Mucosa of descending colon (tissue), 3 donors: ENCODE results near the gene EFNB2. TPM values are rescaled to one million over a fixed set of nuclear protein-coding genes. Genes with fewer than 3 reads are reported as not detected.
A peak's percentile ranks its signal among the peaks of the same experiment; 100 is the strongest.

Source experiments
- ATAC-seq: fragments of 200-7000 bp; cut with Tn5 transposase; one replicate; pipeline ENCODE4 v1.9.1; 2020; ENCODE audit warnings: mild to moderate bottlenecking, moderate library complexity
- DNase-seq, 3 donors: peaks; one replicate each; pipeline ENCODE4 v3.0.0-alpha.2; 2020
- H3K36me3 ChIP-seq: fragments of 200-600 bp; one replicate; pipeline ENCODE4 v1.8.0; 2021; ENCODE audit warnings: low read depth, mild to moderate bottlenecking
- H3K4me1 ChIP-seq: fragments of 200-600 bp; one replicate; pipeline ENCODE4 v1.8.0; 2021; ENCODE audit warnings: low read depth, mild to moderate bottlenecking
- H3K4me3 ChIP-seq: fragments of 200-600 bp; one replicate; pipeline ENCODE4 v1.8.0; 2021; ENCODE audit warnings: mild to moderate bottlenecking
- H3K9me3 ChIP-seq: fragments of 200-600 bp; one replicate; pipeline ENCODE4 v1.8.0; 2021; ENCODE audit warnings: mild to moderate bottlenecking
- intact Hi-C, 2 donors: fragments of 100-400 bp; cut with DNase I in 1 of 2; cut with micrococcal nuclease in 1 of 2; formaldehyde crosslinking; loops; one replicate each; pipeline versions ENCODE4 v1.11.0 to v1.11.1; 2022; cut with DNase I, micrococcal nuclease
- total RNA-seq, 3 donors: library from RNA; stranded (reverse); fragmentation: NEBNext Ultra II Directional in 2 of 3; extraction: Animal tissue kit (Norgen Biotek cat#: 25700) in 2 of 3; gene quantifications; one replicate each; pipeline versions ENCODE4 v1.2.1 to v1.2.4, GENCODE V29; 2021 to 2023
- TF ChIP-seq, protein P1 (sequence below): fragments of 200-600 bp; IDR thresholded peaks from one replicate; pipeline ENCODE4 v1.8.0; 2022; ENCODE audit warnings: antibody characterized with exemption, mild to moderate bottlenecking
- donor health status: DM: no; HTN: no; CAD: no; lungs with moderate emphysema.
- donor health status: DM: no; HTN: no; CAD: no.
- donor health status: DM: no; HTN: yes; CAD: no.

The EFNB2 gene
- total RNA-seq, 3 donors from 2014 or later: 48.8 to 92.6 (median 82.3) TPM

GRCh38 chr13:106566641-106567473 lies 31.4 kb upstream of the EFNB2 start:
- peak; percentile 64 to 78 (median 75) for DNase-seq
- TF ChIP-seq, protein P1, sequence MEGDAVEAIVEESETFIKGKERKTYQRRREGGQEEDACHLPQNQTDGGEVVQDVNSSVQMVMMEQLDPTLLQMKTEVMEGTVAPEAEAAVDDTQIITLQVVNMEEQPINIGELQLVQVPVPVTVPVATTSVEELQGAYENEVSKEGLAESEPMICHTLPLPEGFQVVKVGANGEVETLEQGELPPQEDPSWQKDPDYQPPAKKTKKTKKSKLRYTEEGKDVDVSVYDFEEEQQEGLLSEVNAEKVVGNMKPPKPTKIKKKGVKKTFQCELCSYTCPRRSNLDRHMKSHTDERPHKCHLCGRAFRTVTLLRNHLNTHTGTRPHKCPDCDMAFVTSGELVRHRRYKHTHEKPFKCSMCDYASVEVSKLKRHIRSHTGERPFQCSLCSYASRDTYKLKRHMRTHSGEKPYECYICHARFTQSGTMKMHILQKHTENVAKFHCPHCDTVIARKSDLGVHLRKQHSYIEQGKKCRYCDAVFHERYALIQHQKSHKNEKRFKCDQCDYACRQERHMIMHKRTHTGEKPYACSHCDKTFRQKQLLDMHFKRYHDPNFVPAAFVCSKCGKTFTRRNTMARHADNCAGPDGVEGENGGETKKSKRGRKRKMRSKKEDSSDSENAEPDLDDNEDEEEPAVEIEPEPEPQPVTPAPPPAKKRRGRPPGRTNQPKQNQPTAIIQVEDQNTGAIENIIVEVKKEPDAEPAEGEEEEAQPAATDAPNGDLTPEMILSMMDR: no peak
- H3K9me3 ChIP-seq: no peaks in the 10 kb centered on the region
- H3K4me3 ChIP-seq: peak overlapping the region; percentile 76
- intact Hi-C loops: no loop called here
- no peaks in the 10 kb centered on the region for H3K36me3 ChIP-seq
- H3K4me1 ChIP-seq: peaks cover 50% of the 10 kb centered on the region
- peak; percentile 73 for ATAC-seq

GRCh38 chr13:106565127-106565775 lies 29.8 kb upstream of the EFNB2 start:
- ATAC-seq: no peak
- TF ChIP-seq, protein P1: no peak
- Histone ChIP-seq H3K4me3 (no peak overlapping the region), H3K4me1 (peaks cover 55% of the 10 kb centered on the region), H3K36me3 (no peaks in the 10 kb centered on the region), H3K9me3 (no peaks in the 10 kb centered on the region)
- DNase-seq: no peak
- intact Hi-C loops: no loop called here

DNA sequence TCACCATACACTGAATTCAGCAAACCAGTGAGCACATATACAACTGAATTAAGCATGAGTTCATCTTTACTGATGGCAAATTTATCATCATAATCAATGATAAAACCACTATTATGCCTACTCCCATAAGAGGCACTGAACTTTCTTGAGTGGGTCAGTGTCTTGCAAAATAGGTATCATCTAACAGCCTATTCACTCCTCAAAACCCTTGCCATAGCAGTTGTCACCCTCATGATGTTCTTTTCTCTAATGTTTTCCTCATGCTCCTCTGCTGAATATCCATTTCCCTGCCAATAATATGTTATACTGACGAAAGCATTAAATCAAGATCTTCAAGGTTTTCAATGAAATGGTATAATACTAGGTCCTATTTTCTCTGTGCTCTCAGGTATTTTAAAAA lies 26.8 kb upstream of the EFNB2 start:
- H3K9me3 ChIP-seq: no peaks in the 10 kb centered on the region
- H3K36me3 ChIP-seq: no peaks in the 10 kb centered on the region
- ATAC-seq: no peak
- intact Hi-C loops: no loop called here
- DNase-seq: no peak
- H3K4me1 ChIP-seq: peaks cover 49% of the 10 kb centered on the region
- TF ChIP-seq, protein P1: no peak
- H3K4me3 ChIP-seq: no peak overlapping the region

- peak; percentile 65 for ATAC-seq
- no peak overlapping the region for H3K4me3 ChIP-seq
- no peaks in the 10 kb centered on the region for H3K36me3 ChIP-seq
- intact Hi-C loops: no loop called here
- no peaks in the 10 kb centered on the region for H3K9me3 ChIP-seq
- TF ChIP-seq, protein P1: no peak
- DNase-seq: peak in 1 of 3 donors; percentile 18
- peaks cover 49% of the 10 kb centered on the region for H3K4me1 ChIP-seq
These were observed 26.2 kb upstream of the EFNB2 start for GRCh38 chr13:106561551-106562170.

- intact Hi-C loops: no loop called here
- peaks cover 41% of the 10 kb centered on the region for H3K4me1 ChIP-seq
- TF ChIP-seq, protein P1: no peak
- DNase-seq (no peak), ATAC-seq (no peak)
- no peaks in the 10 kb centered on the region for H3K9me3 ChIP-seq
- no peaks in the 10 kb centered on the region for H3K36me3 ChIP-seq
- H3K4me3 ChIP-seq: no peak overlapping the region
These were observed 25.4 kb upstream of the EFNB2 start for GRCh38 chr13:106560821-106561220.
